ENCODE results near the gene GINS1. TPM values are rescaled to one million over a fixed set of nuclear protein-coding genes. Genes with fewer than 3 reads are reported as not detected.
"Not testable (repeated sequence)": the region's sequence is repeated elsewhere in the genome, so short reads cannot be mapped to it uniquely, and the experiment has no call there.

The GINS1 gene
- total and polyA plus RNA-seq, 4 experiments from 2014 or later, result 0.62 to 1.3 (median 0.87) TPM

DNA sequence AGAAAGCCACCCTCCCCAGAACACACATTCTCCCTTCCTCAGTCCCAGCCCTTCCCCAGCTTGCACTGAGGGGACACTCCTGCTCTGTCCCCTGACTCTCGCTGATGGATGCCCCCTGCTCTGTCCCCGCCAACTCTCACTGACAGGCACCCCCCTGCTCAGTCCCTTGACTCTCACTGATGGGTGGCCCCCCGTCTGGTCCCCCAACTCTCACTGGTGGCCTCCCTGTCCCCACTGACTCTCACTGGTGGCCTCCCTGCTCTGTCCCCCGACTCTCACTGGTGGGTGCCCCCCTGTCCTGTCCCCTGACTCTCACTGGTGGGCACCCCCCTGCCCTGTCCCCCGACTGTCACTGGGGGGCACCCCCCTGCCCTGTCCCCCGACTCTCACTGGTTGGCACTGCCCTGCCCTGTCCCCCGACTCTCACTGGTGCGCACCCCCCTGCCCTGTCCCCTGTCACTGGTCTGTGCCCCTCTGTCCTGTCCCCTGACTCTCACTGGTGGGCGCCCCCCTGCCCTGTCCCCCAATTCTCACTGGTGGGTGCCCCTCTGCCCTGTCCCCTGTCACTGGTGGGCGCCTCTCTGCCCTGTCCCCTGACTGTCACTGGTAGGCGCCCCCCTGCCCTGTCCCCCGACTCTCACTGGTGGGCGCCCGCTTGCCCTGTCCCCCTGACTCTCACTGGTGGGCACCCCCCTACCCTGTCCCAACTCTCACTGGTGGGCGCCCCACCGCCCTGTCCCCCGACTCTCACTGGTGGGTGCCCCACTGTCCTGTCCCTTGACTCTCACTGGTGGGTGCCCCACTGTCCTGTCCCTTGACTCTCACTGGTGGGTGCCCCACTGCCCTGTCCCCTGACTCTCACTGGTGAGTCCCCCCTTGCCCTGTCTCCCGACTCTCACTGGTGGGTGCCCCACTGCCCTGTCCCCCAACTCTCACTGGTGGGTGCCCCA is 60.9 kb downstream of the GINS1 start:
- Mint-ChIP-seq H3K4me1 (peaks cover 0 to 7% (median 5%) of the 10 kb centered on the region in 4 donors), H3K9me3 (no peaks in the 10 kb centered on the region), H3K36me3 (no peaks in the 10 kb centered on the region), H3K4me3 (no peak overlapping the region), H3K27me3 (no peaks in the 10 kb centered on the region), H3K27ac (no peak overlapping the region)
- no peak overlapping the region for H3K4me3 ChIP-seq (ENCODE audit: low read length in 2 of 2)
- H3K4me1 ChIP-seq (ENCODE audit: insufficient read depth, low read length), result no peaks in the 10 kb centered on the region
- POLR2A ChIA-PET (ENCODE audit: partially characterized antibody), result no interaction called here
- H3K9me3 ChIP-seq (ENCODE audit: control insufficient read depth in 1 of 2, low read length in 2 of 2), result no peaks in the 10 kb centered on the region
- CTCF ChIA-PET (ENCODE audit: partially characterized antibody), result interaction anchor here (1.1 kb wide), 1 partner anchor 8 kb away, joined by 4 read pairs; no protein-coding TSS in a partner anchor
- no peak for DNase-seq
- intact Hi-C loops (cut with micrococcal nuclease), result no loop called here
- no peaks in the 10 kb centered on the region for H3K36me3 ChIP-seq (ENCODE audit: insufficient read depth, low read length)
- no peak overlapping the region for H3K27ac ChIP-seq (ENCODE audit: low read depth, low read length)
- no peaks in the 10 kb centered on the region for H3K27me3 ChIP-seq (ENCODE audit: insufficient read depth, low read length)

DNA sequence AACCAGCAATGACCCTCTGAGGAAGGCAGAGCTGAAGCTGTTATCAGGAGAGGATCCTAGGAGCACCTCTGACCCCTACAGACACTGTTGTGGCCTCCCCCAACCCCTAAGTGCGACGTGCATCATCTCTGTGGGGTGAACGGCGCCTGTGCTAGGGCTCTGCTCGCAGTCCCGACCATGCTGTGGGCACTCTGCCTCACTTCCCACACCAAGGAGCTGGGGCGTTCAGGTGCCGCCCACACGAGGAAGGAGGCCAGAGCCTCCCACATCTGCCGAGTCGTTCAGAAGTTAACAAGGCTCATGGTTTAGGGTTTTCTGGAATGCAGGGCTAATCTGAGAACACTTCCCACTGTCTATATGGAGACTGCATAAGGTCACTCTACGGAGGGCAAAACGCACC is 62.1 kb downstream of the GINS1 start:
- H3K36me3 ChIP-seq (ENCODE audit: insufficient read depth, low read length), result no peaks in the 10 kb centered on the region
- no peaks in the 10 kb centered on the region for H3K27me3 ChIP-seq (ENCODE audit: insufficient read depth, low read length)
- H3K9me3 ChIP-seq (ENCODE audit: control insufficient read depth in 1 of 2, low read length in 2 of 2), result no peaks in the 10 kb centered on the region
- Mint-ChIP-seq H3K27me3 (no peaks in the 10 kb centered on the region), H3K27ac (no peak overlapping the region), H3K9me3 (no peaks in the 10 kb centered on the region), H3K4me3 (no peak overlapping the region), H3K4me1 (peaks cover 0 to 10% (median 5%) of the 10 kb centered on the region in 4 donors), H3K36me3 (no peaks in the 10 kb centered on the region)
- no peaks in the 10 kb centered on the region for H3K4me1 ChIP-seq (ENCODE audit: insufficient read depth, low read length)
- CTCF ChIA-PET (ENCODE audit: partially characterized antibody), result interaction anchor here (1.1 kb wide), 1 partner anchor 9 kb away, joined by 4 read pairs; no protein-coding TSS in a partner anchor
- POLR2A ChIA-PET (ENCODE audit: partially characterized antibody), result no interaction called here
- no peak overlapping the region for H3K4me3 ChIP-seq (ENCODE audit: low read length in 2 of 2)
- no peak for DNase-seq
- intact Hi-C loops (cut with micrococcal nuclease), result no loop called here
- no peak overlapping the region for H3K27ac ChIP-seq (ENCODE audit: low read depth, low read length)

DNA sequence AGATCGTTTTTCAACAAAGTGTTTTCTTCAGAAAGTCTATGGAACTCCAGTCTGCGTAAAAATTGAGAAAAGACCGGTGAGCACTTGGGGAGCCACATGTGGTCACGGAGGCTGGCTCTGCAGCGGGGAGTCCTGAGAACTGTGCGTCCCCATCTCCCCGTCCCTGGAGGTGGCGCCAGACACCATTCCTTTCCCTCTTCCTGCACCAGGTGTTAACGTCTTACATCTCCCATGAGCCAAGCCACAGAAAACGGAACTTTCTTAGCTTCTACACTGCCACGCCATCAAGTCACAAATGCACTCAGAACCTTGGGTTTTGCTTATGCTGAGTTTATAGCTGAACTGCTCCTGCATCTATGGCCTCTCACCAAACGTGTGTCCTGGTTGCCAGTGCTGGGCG is 62.6 kb downstream of the GINS1 start:
- no peaks in the 10 kb centered on the region for H3K4me1 ChIP-seq (ENCODE audit: insufficient read depth, low read length)
- H3K36me3 ChIP-seq (ENCODE audit: insufficient read depth, low read length), result no peaks in the 10 kb centered on the region
- no peak overlapping the region for H3K4me3 ChIP-seq (ENCODE audit: low read length in 2 of 2)
- Mint-ChIP-seq H3K27me3 (no peaks in the 10 kb centered on the region), H3K4me3 (no peak overlapping the region), H3K9me3 (no peaks in the 10 kb centered on the region), H3K27ac (no peak overlapping the region), H3K36me3 (no peaks in the 10 kb centered on the region), H3K4me1 (peaks cover 0 to 10% (median 5%) of the 10 kb centered on the region in 4 donors)
- H3K27me3 ChIP-seq (ENCODE audit: insufficient read depth, low read length), result no peaks in the 10 kb centered on the region
- DNase-seq, result peak in 4 of 5 donors; percentile 22 to 42 (median 28)
- ChIA-PET POLR2A (ENCODE audit: partially characterized antibody) (no interaction called here), CTCF (ENCODE audit: partially characterized antibody) (interaction anchor here (1.1 kb wide), 1 partner anchor 10 kb away, joined by 4 read pairs; no protein-coding TSS in a partner anchor)
- H3K9me3 ChIP-seq (ENCODE audit: control insufficient read depth in 1 of 2, low read length in 2 of 2), result no peaks in the 10 kb centered on the region
- H3K27ac ChIP-seq (ENCODE audit: low read depth, low read length), result no peak overlapping the region
- intact Hi-C loops (cut with micrococcal nuclease), result no loop called here

DNA sequence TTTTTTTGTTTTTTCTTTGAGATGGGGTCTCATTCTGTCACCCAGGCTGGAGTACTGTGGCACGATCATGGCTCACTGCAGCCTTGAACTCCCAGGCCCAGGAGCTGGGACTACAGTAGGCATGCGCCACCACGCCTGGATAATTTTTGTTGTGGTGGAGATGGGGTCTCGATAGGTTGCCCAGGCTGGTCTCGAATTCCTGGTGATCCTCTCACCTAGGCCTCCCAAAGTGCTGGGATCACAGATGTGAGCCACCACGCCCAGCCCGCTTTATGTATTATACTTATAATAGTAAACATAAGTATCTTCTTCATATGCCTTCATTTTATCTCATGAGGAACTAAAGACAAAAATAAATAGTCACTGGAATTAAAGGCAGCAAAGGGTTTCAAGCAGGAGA is 63.5 kb downstream of the GINS1 start:
- Mint-ChIP-seq H3K27me3 (no peaks in the 10 kb centered on the region), H3K36me3 (no peaks in the 10 kb centered on the region), H3K4me3 (no peak overlapping the region), H3K9me3 (no peaks in the 10 kb centered on the region), H3K4me1 (peaks cover 0 to 10% (median 7%) of the 10 kb centered on the region in 4 donors), H3K27ac (no peak overlapping the region)
- no peak for DNase-seq
- Histone ChIP-seq H3K27ac (ENCODE audit: low read depth, low read length) (no peak overlapping the region), H3K27me3 (ENCODE audit: insufficient read depth, low read length) (no peaks in the 10 kb centered on the region), H3K4me1 (ENCODE audit: insufficient read depth, low read length) (no peaks in the 10 kb centered on the region), H3K9me3 (ENCODE audit: control insufficient read depth in 1 of 2, low read length in 2 of 2) (no peaks in the 10 kb centered on the region), H3K36me3 (ENCODE audit: insufficient read depth, low read length) (no peaks in the 10 kb centered on the region), H3K4me3 (ENCODE audit: low read length in 2 of 2) (no peak overlapping the region)
- CTCF ChIA-PET (ENCODE audit: partially characterized antibody), result interaction anchor here (0.6 kb wide), 1 partner anchor 269 kb away, joined by 3 read pairs; no protein-coding TSS in a partner anchor
- POLR2A ChIA-PET (ENCODE audit: partially characterized antibody), result no interaction called here
- intact Hi-C loops (cut with micrococcal nuclease), result no loop called here

DNA sequence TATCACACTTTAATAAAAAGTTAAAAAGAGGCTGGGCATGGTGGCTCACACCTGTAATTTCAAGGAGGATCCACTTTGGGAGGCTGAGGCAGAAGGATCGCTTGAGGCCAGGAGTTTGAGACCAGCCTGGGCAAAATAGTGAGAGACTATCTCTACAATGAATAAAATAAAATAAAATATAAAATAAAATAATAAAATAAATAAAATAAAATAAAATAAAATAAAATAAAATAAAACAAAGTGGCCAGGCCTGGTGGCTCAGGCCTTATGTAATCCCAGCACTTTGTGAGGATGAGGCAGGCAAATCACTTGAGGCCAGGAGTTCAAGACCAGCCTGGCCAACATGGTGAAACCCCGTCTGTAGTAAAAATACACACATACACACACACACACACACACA is 65.8 kb downstream of the GINS1 start:
- CTCF ChIA-PET (ENCODE audit: partially characterized antibody); intact Hi-C loops (cut with micrococcal nuclease): not testable (repeated sequence)

DNA sequence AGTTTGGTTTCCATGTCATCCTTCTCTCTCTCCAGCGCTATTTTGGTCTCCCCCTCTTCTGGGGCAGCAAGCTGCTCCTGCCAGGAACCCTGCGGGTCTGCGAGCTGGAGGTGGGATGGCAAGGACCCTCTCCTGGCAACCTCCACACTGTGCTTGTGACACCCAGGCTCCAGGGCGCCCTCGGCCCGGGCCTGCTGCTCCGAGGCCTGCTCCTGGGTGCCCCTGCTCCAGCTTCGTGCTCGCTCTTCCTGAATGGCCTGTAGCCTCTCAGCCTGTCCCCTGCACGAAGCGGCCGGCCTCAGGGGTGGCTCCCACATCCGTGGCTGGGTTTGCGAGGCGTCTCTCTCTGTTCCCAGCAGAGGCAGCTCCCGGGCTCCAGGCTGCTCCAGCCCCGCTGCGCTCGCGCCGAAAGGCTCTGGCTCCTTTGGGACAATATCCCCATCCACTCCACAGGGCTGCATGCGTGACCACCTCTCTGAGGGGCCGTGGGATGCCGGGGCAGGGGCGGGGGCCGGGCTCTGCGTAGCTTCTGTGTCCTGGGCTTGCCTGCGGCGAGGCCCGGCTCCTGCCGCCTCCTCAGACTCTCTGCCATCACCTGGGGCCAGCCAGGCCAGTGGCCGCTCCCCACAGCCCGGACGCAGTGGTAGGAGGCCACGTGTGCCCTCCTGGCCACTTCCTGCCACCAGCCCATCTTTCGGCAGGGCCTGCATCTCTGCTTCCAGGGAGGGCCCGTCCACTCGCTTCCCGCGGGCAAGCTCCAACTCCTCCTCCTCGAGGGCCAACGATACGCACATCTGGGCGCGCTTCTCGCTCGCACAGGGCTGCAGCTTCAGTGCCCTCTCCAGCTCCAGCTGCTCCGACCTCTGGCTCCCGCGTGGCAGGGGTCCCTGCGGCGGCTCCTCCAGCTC is 68.9 kb downstream of the GINS1 start:
- H3K27me3 Mint-ChIP-seq, result no peaks in the 10 kb centered on the region
- H3K27ac ChIP-seq (ENCODE audit: low read depth, low read length), result no peak overlapping the region
- CTCF ChIA-PET (ENCODE audit: partially characterized antibody), result no interaction called here
- no peaks in the 10 kb centered on the region for H3K9me3 ChIP-seq (ENCODE audit: control insufficient read depth in 1 of 2, low read length in 2 of 2)
- H3K4me1 Mint-ChIP-seq, result peaks cover 0 to 3% (median 1%) of the 10 kb centered on the region in 4 donors
- H3K27ac Mint-ChIP-seq, result no peak overlapping the region
- no peaks in the 10 kb centered on the region for H3K27me3 ChIP-seq (ENCODE audit: insufficient read depth, low read length)
- H3K36me3 ChIP-seq (ENCODE audit: insufficient read depth, low read length), result no peaks in the 10 kb centered on the region
- H3K4me3 ChIP-seq (ENCODE audit: low read length in 2 of 2), result no peak overlapping the region
- no peaks in the 10 kb centered on the region for H3K36me3 Mint-ChIP-seq
- H3K9me3 Mint-ChIP-seq, result no peaks in the 10 kb centered on the region
- DNase-seq, result no peak
- H3K4me1 ChIP-seq (ENCODE audit: insufficient read depth, low read length), result no peaks in the 10 kb centered on the region
- POLR2A ChIA-PET (ENCODE audit: partially characterized antibody), result no interaction called here
- no peak overlapping the region for H3K4me3 Mint-ChIP-seq
- intact Hi-C loops (cut with micrococcal nuclease), result no loop called here

More for the DNA sequence above, 65.8 kb downstream of the GINS1 start:
- H3K27me3 ChIP-seq (ENCODE audit: insufficient read depth, low read length); H3K4me1 ChIP-seq (ENCODE audit: insufficient read depth, low read length); H3K36me3 Mint-ChIP-seq; POLR2A ChIA-PET (ENCODE audit: partially characterized antibody); H3K27ac ChIP-seq (ENCODE audit: low read depth, low read length); H3K27me3 Mint-ChIP-seq; H3K4me3 Mint-ChIP-seq; H3K9me3 Mint-ChIP-seq; H3K4me3 ChIP-seq (ENCODE audit: low read length in 2 of 2); H3K9me3 ChIP-seq (ENCODE audit: control insufficient read depth in 1 of 2, low read length in 2 of 2); DNase-seq; H3K36me3 ChIP-seq (ENCODE audit: insufficient read depth, low read length); H3K27ac Mint-ChIP-seq: not testable (repeated sequence)
- peaks cover 0 to 10% (median 6%) of the 10 kb centered on the region in 4 donors for H3K4me1 Mint-ChIP-seq

All from CD4-positive, alpha-beta memory T cell (primary cell).